Adipocyte (in vitro differentiated cells): ENCODE data around the gene CDK16.

Source experiments
- DNase-seq: peaks from one replicate; pipeline ENCODE4 v3.0.0-alpha.2; 2015; ENCODE audit warnings: low read depth
- H3K27me3 ChIP-seq: replicated peaks from 2 replicates; pipeline ENCODE4 v1.7.0; 2013; ENCODE audit warnings: mild to moderate bottlenecking, low read length, moderate library complexity; ENCODE audit not compliant: control insufficient read depth, insufficient read depth
- H3K36me3 ChIP-seq: 2 replicates; pipeline ENCODE4 v1.7.0; 2013; ENCODE audit warnings: low read length, mild to moderate bottlenecking, moderate library complexity; ENCODE audit not compliant: control insufficient read depth, insufficient read depth, severe bottlenecking
- H3K4me1 ChIP-seq: 2 replicates; pipeline ENCODE4 v1.7.0; 2013; ENCODE audit warnings: mild to moderate bottlenecking, low read length, moderate library complexity; ENCODE audit not compliant: control insufficient read depth, insufficient read depth
- H3K4me3 ChIP-seq: 2 replicates; pipeline ENCODE4 v1.7.0; 2013; ENCODE audit warnings: mild to moderate bottlenecking, low read length, moderate library complexity
- H3K9ac ChIP-seq: 2 replicates; pipeline ENCODE4 v1.7.0; 2013; ENCODE audit warnings: mild to moderate bottlenecking, low read length, moderate library complexity
- H3K9me3 ChIP-seq: 2 replicates; pipeline ENCODE4 v1.7.0; 2013; ENCODE audit warnings: mild to moderate bottlenecking, low read length, moderate library complexity; ENCODE audit not compliant: control insufficient read depth

CDK16 gene

GRCh38 chrX:47176101-47176740 is 42.3 kb upstream of the CDK16 start:
- Histone ChIP-seq H3K9ac (no peak overlapping the region), H3K4me3 (no peak overlapping the region), H3K9me3 (no peaks in the 10 kb centered on the region), H3K4me1 (peaks cover 9% of the 10 kb centered on the region), H3K36me3 (peaks cover 52% of the 10 kb centered on the region), H3K27me3 (peaks cover 8% of the 10 kb centered on the region)
- no peak for DNase-seq

GRCh38 chrX:47177079-47177478 is 41.4 kb upstream of the CDK16 start:
- no peak overlapping the region for H3K9ac ChIP-seq
- peaks cover 57% of the 10 kb centered on the region for H3K36me3 ChIP-seq
- H3K9me3 ChIP-seq = no peaks in the 10 kb centered on the region
- DNase-seq = no peak
- H3K4me1 ChIP-seq = peaks cover 9% of the 10 kb centered on the region
- H3K27me3 ChIP-seq = peaks cover 10% of the 10 kb centered on the region
- H3K4me3 ChIP-seq = no peak overlapping the region

GRCh38 chrX:47178337-47178736 is 40.1 kb upstream of the CDK16 start:
- no peak for DNase-seq
- Histone ChIP-seq H3K9ac (no peak overlapping the region), H3K27me3 (peaks cover 14% of the 10 kb centered on the region), H3K4me3 (no peak overlapping the region), H3K9me3 (no peaks in the 10 kb centered on the region), H3K4me1 (peaks cover 9% of the 10 kb centered on the region), H3K36me3 (peaks cover 58% of the 10 kb centered on the region)

- no peak overlapping the region for H3K4me3 ChIP-seq
- DNase-seq = no peak
- peak overlapping the region; percentile 32 for H3K9ac ChIP-seq
- peaks cover 9% of the 10 kb centered on the region for H3K4me1 ChIP-seq
- no peaks in the 10 kb centered on the region for H3K9me3 ChIP-seq
- H3K27me3 ChIP-seq = peaks cover 14% of the 10 kb centered on the region
- peaks cover 54% of the 10 kb centered on the region for H3K36me3 ChIP-seq
These were observed 39.1 kb upstream of the CDK16 start for GRCh38 chrX:47179221-47179927.

GRCh38 chrX:47179928-47180255 is 38.6 kb upstream of the CDK16 start:
- no peak for DNase-seq

GRCh38 chrX:47180346-47180745 is 38.1 kb upstream of the CDK16 start:
- Histone ChIP-seq H3K4me1 (peaks cover 9% of the 10 kb centered on the region), H3K36me3 (peaks cover 58% of the 10 kb centered on the region), H3K27me3 (peaks cover 13% of the 10 kb centered on the region), H3K4me3 (no peak overlapping the region), H3K9me3 (no peaks in the 10 kb centered on the region), H3K9ac (no peak overlapping the region)
- no peak for DNase-seq

More at GRCh38 chrX:47179928-47180255, 38.6 kb upstream of the CDK16 start:
- Histone ChIP-seq H3K27me3 (peaks cover 14% of the 10 kb centered on the region), H3K9ac (no peak overlapping the region), H3K36me3 (peaks cover 56% of the 10 kb centered on the region), H3K4me3 (no peak overlapping the region), H3K4me1 (peaks cover 9% of the 10 kb centered on the region), H3K9me3 (no peaks in the 10 kb centered on the region)

- no peak overlapping the region for H3K9ac ChIP-seq
- H3K4me1 ChIP-seq = peaks cover 9% of the 10 kb centered on the region
- DNase-seq = no peak
- H3K9me3 ChIP-seq = no peaks in the 10 kb centered on the region
- H3K36me3 ChIP-seq = peaks cover 62% of the 10 kb centered on the region
- no peak overlapping the region for H3K4me3 ChIP-seq
- peaks cover 11% of the 10 kb centered on the region for H3K27me3 ChIP-seq
These were observed 37.2 kb upstream of the CDK16 start for GRCh38 chrX:47181301-47181700.

- Histone ChIP-seq H3K9me3 (no peaks in the 10 kb centered on the region), H3K27me3 (peaks cover 11% of the 10 kb centered on the region), H3K4me1 (peaks cover 9% of the 10 kb centered on the region), H3K9ac (no peak overlapping the region), H3K36me3 (peaks cover 62% of the 10 kb centered on the region), H3K4me3 (no peak overlapping the region)
- DNase-seq = no peak
These were observed 36.3 kb upstream of the CDK16 start for GRCh38 chrX:47182106-47182700.

GRCh38 chrX:47184486-47184885 is 34.0 kb upstream of the CDK16 start:
- peaks cover 57% of the 10 kb centered on the region for H3K36me3 ChIP-seq
- H3K9ac ChIP-seq = no peak overlapping the region
- peaks cover 11% of the 10 kb centered on the region for H3K27me3 ChIP-seq
- DNase-seq = no peak
- no peak overlapping the region for H3K4me3 ChIP-seq
- H3K4me1 ChIP-seq = peaks cover 2% of the 10 kb centered on the region
- H3K9me3 ChIP-seq = no peaks in the 10 kb centered on the region

- no peak for DNase-seq
- no peaks in the 10 kb centered on the region for H3K9me3 ChIP-seq
- peaks cover 57% of the 10 kb centered on the region for H3K36me3 ChIP-seq
- H3K27me3 ChIP-seq = peaks cover 11% of the 10 kb centered on the region
- H3K9ac ChIP-seq = no peak overlapping the region
- no peaks in the 10 kb centered on the region for H3K4me1 ChIP-seq
- H3K4me3 ChIP-seq = no peak overlapping the region
These were observed 33.2 kb upstream of the CDK16 start for GRCh38 chrX:47185241-47185640.

- H3K36me3 ChIP-seq = peaks cover 49% of the 10 kb centered on the region
- no peak overlapping the region for H3K4me3 ChIP-seq
- H3K4me1 ChIP-seq = no peaks in the 10 kb centered on the region
- H3K9me3 ChIP-seq = no peaks in the 10 kb centered on the region
- DNase-seq = no peak
- no peak overlapping the region for H3K9ac ChIP-seq
- H3K27me3 ChIP-seq = peaks cover 10% of the 10 kb centered on the region
These were observed 32.3 kb upstream of the CDK16 start for GRCh38 chrX:47186096-47186740.
